Psoas muscle (tissue), 7 donors: ENCODE measurements around the gene IL12B. TPM values are rescaled to one million over a fixed set of nuclear protein-coding genes. Genes with fewer than 3 reads are reported as not detected.

ENCODE experiments used
- polyA plus RNA-seq, 3 donors: library from polyadenylated mRNA; stranded (reverse); fragments of 200-250 nt; gene quantifications; one replicate each; pipeline ENCODE4 v1.2.3, GENCODE V29; 2013
- total RNA-seq, 4 donors: library from RNA; stranded (reverse); fragmentation: NEBNext Ultra II Directional in 2 of 4; extraction: Animal tissue kit (Norgen Biotek cat#: 25700) in 2 of 4; gene quantifications; one replicate each; pipeline versions ENCODE4 v1.2.1 to v1.2.4, GENCODE V29; 2021 to 2023
- donor health status: healthy with polysubstance abuse.
- donor health status: DM: no; HTN: no; CAD: no; lungs with moderate emphysema.
- donor health status: Bipolar disorder and iron deficiency.
- donor health status: healthy.
- donor health status: DM: no; HTN: no; CAD: no.
- donor health status: DM: no; HTN: no; CAD: no.
- donor health status: DM: yes; HTN: yes; CAD: no.

Gene IL12B
- total and polyA plus RNA-seq, 7 donors: not detected

Other genes starting within 250 kb of the IL12B start
- 10 to 100 TPM in 1 of 4 donors, 1 to 10 TPM in 3; 4.5 to 13.2 (median 6.0) TPM for gene EBF1, start 230.6 kb downstream of the IL12B start, total RNA-seq
- gene EBF1, start 230.6 kb downstream of the IL12B start, polyA plus RNA-seq: 1 to 10 TPM; 1.8 to 2.5 (median 2.4) TPM
- 10 to 100 TPM in 3 of 4 donors, 1 to 10 TPM in 1; 8.8 to 17.8 (median 13.8) TPM for gene RNF145, start 120.9 kb downstream of the IL12B start, total RNA-seq
- gene RNF145, start 120.9 kb downstream of the IL12B start, polyA plus RNA-seq: 10 to 100 TPM in 2 of 3 donors, 1 to 10 TPM in 1; 6.0 to 13.3 (median 13.2) TPM
- 10 to 100 TPM in 3 of 4 donors, 1 to 10 TPM in 1; 8.3 to 16.4 (median 11.3) TPM for gene UBLCP1, start 67.2 kb downstream of the IL12B start, total RNA-seq
- gene UBLCP1, start 67.2 kb downstream of the IL12B start, polyA plus RNA-seq: 10 to 100 TPM in 2 of 3 donors, 1 to 10 TPM in 1; 9.2 to 21.0 (median 18.1) TPM